C4-2B (cell line): ENCODE results near the gene TAF4B.

ENCODE experiments used
- ZFX ChIP-seq: fragments of 450-650 bp; IDR thresholded peaks from 2 replicates; pipeline ENCODE4 v1.6.1; 2017
- TF ChIP-seq, protein P1 (sequence below): fragments of 450-650 bp; conservative IDR thresholded peaks from 2 replicates; pipeline ENCODE4 v1.5.1; 2017; ENCODE audit warnings: mild to moderate bottlenecking

GRCh38 chr18:26208977-26209376 lies 17.3 kb upstream of the TAF4B start:
- TF ChIP-seq, protein P1, sequence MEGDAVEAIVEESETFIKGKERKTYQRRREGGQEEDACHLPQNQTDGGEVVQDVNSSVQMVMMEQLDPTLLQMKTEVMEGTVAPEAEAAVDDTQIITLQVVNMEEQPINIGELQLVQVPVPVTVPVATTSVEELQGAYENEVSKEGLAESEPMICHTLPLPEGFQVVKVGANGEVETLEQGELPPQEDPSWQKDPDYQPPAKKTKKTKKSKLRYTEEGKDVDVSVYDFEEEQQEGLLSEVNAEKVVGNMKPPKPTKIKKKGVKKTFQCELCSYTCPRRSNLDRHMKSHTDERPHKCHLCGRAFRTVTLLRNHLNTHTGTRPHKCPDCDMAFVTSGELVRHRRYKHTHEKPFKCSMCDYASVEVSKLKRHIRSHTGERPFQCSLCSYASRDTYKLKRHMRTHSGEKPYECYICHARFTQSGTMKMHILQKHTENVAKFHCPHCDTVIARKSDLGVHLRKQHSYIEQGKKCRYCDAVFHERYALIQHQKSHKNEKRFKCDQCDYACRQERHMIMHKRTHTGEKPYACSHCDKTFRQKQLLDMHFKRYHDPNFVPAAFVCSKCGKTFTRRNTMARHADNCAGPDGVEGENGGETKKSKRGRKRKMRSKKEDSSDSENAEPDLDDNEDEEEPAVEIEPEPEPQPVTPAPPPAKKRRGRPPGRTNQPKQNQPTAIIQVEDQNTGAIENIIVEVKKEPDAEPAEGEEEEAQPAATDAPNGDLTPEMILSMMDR: no peak
- TF ChIP-seq ZFX: no peak
